Thyroid gland (tissue), 4 donors: ENCODE measurements around the gene ZDHHC22.

Experiments used
- CTCF ChIP-seq, 6 experiments: fragments of 200-600 bp in 3 of 6; fragments of 450-650 bp in 3 of 6; sonication (generic) in 3 of 6; IDR thresholded peaks; one replicate each; pipeline ENCODE4 v1.5.1; 2016 to 2019; ENCODE audit warnings: antibody characterized with exemption in 6 of 6, mild to moderate bottlenecking in 2 of 6, inconsistent platforms in 1 of 6, moderate library complexity in 1 of 6
- POLR2A ChIP-seq, 2 donors: fragments of 450-650 bp; IDR thresholded peaks; one replicate each; pipeline ENCODE4 v1.6.1; 2017; ENCODE audit warnings: antibody characterized with exemption in 2 of 2, mild to moderate bottlenecking in 2 of 2, moderate library complexity in 1 of 2

DNA sequence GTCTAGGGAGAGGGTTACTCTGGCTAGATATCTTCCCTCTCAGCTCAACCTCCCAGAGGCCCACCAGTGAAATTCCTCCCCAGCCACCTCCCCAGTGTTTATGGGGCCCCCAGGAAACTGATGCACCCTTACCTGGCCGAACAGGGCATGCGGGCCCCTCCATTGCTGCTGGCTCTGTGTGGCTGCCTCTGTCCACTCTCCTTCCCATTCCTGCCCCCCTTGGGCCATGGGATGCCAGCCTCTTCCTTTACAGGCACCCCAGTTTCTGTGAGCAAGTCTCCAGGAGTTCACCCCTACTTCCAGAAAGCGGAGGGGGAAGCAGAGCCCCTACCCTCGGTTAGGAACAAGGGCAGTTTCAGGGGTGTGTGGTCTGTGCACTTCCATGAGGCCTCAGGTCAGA lies 19.4 kb upstream of the ZDHHC22 start:
- TF ChIP-seq CTCF (IDR thresholded peaks at IDR 0.05), result no peak
- no peak for TF ChIP-seq POLR2A (IDR thresholded peaks at IDR 0.05)
